HCEC 1CT (cell line): ENCODE results near the gene SPACA7.
"Not testable (repeated sequence)": the region's sequence is repeated elsewhere in the genome, so short reads cannot be mapped to it uniquely, and the experiment has no call there.

Source experiments
- DNase-seq: peaks from one replicate; pipeline ENCODE4 v3.0.0-alpha.2; 2017

SPACA7 gene

DNA sequence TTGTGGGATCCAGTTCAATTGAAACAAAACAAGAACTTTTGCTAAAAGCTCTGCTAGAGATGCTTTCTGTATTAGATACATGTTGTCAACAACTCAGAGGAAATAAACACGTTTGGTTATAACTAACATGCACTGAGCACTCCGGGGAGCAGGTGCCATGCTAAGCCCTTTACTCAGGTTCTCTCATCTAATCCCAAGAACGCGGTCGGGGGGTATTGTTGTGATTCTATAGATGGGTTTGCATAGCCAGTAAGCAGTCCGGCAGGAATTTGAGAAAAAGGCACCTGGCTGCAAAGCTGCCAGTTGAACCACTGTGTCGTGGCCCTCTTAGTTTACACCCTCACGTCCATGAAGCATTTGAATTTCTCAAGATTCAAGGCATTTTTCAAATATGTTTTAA lies 24.3 kb upstream of the SPACA7 start:
- DNase-seq, result no peak

- DNase-seq, result no peak
Observed at GRCh38 chr13:112353856-112354255, 22.3 kb upstream of the SPACA7 start.

- no peak for DNase-seq
Observed at GRCh38 chr13:112354330-112355273, 21.6 kb upstream of the SPACA7 start.

DNA sequence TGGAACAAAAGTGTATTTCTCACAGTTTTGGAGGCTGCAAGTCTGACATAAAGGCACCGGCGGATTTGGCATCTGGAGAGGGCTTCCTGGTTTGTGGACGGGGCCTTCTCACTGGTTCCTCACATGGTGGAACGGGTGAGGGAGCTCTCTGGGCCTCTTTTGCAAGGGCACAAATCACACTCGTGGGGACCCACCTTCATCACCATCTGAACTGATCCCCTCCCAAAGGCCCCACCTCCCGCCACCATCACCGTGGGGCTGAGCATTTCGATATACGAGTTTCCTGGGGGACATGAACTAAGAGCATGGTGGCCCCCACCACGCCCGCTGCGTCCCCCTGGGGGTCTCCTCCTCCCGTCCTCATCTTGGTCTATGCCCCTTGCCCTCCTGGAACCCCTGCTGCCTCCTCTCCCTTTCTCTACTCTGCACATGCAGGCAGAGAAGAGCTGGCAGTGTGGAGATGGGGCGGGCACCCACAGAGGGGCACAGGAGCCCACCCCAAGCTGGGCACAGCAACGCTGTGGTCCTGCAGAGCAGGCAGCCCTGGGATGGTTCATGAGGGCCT lies 20.8 kb upstream of the SPACA7 start:
- DNase-seq, result no peak

- DNase-seq, result no peak
Observed at GRCh38 chr13:112356190-112356589, 20.0 kb upstream of the SPACA7 start.

- no peak for DNase-seq
Observed at GRCh38 chr13:112358156-112358555, 18.0 kb upstream of the SPACA7 start.

DNA sequence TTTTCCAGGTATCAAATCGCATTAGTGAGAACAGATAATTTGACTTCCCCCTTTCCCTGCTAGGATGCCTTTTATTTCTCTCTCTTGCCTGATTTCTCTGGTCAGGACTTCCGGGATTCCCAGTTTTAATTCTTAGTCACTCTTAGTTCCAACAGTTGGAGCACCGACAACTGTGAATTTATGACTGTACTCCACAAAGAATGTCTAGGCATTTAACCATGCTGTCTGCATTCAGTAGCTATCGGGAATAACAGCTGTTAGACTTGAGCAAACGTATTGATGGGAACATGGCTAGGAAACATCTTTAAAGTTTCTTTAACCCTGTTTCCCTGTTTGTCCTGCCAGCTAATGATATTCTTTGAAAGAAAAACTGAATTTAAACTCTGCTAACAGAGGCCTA lies 14.1 kb upstream of the SPACA7 start:
- no peak for DNase-seq

DNA sequence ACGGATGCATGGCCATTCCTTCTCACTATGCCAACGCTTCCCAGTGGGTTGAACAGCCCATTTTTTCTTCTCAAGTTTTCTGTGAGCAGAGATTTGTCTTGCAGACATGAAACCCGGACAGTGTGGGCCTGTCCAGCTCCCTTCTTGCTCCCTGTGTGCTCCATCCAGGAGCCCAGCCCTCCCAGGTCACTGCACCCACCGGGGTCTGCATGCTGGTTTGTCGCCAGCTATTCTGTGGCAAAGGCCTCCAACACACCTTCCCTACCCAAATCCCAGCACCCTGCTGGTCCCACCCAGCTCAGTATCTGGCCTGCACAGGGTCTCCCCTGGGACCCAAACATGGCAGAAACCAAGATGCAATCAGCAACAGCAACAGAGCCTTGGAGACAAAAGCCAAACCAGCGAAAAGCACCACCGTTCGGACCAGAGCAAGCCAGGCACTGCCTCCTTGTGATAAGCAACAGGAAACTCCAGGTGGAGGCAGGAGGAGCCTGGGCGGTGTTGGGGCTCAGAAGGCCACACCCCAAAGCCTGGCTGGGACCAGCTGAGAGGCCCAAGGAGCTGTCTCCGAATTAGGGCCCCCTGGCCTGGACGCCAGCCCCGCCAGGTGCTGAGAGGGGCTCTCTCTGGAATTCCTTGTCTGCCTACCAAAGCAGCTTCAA lies 12.2 kb upstream of the SPACA7 start:
- no peak for DNase-seq

- no peak for DNase-seq
Observed at GRCh38 chr13:112366907-112367646, 9.1 kb upstream of the SPACA7 start.

- DNase-seq, result no peak
Observed at GRCh38 chr13:112368883-112369282, 7.3 kb upstream of the SPACA7 start.

- no peak for DNase-seq
Observed at GRCh38 chr13:112370311-112370710, 5.8 kb upstream of the SPACA7 start.

GRCh38 chr13:112374271-112374670 lies 1.9 kb upstream of the SPACA7 start:
- no peak for DNase-seq

DNA sequence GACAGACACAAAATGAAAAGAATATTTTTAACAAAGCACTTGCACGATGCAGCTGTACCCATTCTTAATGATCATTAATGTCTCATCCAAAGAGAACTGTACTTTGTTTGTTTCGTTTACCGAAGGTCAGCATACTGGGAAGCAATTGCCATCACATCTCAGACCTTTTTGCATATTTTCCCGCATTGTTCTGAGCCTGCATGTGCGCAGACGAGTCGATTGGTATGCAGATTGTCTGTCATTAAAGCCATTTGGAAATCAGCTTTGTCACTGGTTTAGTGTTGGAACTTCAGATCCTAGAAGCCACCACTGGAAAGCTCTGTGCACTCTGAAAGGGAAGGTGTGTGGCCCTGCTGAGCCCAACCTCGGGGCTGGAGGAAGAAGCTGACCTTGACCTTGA lies 15.6 kb downstream of the SPACA7 start:
- no peak for DNase-seq

DNA sequence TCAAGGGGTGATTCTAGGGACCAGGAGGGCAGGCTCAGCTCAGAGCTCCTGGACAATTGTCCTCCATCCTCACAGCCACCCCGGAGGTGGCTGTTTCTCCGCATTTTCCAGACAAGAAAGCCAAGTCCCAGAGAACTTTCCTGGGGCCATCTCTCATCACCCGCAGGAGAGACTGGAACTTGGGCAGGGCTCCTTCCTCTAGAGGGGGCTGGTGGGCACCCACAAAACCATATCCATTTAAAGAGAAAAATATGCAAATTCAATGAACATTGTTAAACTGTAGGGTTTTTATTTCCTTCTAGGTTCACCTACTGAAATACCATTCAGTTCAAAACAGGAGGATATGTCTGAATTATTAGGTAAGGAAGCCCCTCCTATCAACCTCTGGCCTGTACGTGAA lies 16.6 kb downstream of the SPACA7 start:
- DNase-seq, result no peak

- not testable (repeated sequence) for DNase-seq
Observed at GRCh38 chr13:112395022-112395421, 18.9 kb downstream of the SPACA7 start.

DNA sequence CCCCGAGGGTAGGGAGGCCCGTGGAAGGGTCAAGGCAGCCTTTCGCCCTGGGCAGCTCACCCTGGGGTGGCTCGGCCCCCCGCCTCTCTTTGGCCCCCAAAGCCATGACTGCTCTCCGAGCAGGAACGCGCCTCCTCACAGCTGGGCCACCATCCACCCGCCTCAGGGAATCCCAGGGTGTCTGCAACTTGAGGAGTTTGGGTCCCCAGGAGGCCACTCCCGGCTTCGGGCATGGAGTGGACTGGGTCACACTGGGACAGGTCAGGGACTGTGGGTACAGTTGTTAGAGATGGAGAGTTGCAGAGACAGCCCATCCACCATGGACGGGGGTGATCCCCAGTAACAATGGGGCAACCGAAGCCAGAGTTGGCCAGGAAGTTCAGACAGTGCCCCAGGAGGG lies 19.8 kb downstream of the SPACA7 start:
- DNase-seq, result not testable (repeated sequence)

DNA sequence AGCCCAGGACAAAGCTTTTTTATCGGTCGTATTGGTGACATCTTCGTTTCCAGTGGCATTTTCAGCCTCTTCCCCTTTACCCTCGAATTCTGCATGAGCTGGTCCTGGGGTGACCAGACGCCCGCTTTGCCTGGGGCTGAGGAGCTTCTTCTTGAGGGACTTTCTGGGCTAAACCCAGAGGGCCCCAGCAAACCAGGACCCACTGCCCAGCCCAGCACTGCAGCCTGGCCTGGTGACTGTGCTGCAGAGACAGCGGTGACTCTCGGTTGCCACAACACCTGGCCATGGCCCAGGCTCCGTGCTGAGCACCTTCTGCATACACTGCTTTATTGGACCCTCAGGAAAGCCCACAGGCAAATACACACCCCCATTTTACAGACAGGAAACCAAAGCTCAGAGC lies 21.0 kb downstream of the SPACA7 start:
- DNase-seq, result no peak

DNA sequence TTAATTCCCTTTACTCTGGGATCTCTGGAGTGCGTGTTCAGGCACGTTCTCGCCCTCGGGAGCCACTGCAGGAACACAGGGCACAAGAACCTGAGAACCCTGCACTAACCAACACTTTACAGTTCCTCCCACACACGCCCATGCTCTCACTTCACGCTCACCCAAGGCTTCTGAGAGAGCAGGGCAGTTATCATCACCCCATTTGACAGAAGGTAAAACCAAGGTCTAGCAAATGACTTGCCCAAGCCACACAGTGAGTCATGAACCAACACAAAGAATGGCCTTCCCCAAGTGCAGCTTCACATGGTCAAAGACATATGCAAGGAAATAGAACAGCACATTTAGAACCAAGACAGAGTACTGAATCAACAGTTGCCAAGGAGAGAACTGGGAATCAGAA lies 22.2 kb downstream of the SPACA7 start:
- DNase-seq, result not testable (repeated sequence)

- not testable (repeated sequence) for DNase-seq
Observed at GRCh38 chr13:112409828-112410227, 33.7 kb downstream of the SPACA7 start.

DNA sequence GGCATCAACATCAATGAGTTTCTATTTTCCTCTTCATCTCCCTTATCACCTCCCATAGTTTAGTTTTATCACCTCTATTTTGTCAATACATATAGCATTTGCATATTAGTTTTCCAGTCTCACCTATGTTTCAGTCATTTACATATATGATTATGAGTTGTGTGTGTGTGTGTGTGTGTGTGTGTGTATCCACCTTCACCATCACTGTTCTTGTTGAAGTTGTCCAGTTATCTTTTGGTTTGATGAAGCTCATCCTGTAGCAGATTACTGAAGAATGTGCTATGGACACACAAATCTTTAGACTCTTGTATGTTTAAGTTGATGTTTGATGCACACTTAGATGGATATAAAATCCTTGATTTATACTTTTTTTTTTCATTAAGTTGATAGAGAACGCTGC lies 40.5 kb downstream of the SPACA7 start:
- no peak for DNase-seq

DNA sequence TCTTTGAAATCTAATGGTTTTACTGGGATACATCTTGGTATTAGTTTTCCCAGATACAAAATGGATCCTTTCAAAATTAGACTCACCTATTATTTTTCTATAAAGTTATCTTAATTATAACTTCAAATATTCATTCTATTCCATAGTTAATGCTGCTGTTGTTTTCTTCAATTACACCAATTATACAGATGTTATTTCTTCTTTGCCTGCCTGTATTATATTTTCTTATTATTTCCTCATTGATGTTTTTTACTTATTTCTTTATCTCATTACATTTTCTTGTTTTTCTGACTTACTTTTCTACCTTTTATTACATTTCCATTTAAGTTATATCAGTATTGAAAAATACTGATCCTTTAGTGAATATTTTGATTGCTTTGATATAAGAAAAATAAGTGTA lies 40.9 kb downstream of the SPACA7 start:
- DNase-seq, result no peak

DNA sequence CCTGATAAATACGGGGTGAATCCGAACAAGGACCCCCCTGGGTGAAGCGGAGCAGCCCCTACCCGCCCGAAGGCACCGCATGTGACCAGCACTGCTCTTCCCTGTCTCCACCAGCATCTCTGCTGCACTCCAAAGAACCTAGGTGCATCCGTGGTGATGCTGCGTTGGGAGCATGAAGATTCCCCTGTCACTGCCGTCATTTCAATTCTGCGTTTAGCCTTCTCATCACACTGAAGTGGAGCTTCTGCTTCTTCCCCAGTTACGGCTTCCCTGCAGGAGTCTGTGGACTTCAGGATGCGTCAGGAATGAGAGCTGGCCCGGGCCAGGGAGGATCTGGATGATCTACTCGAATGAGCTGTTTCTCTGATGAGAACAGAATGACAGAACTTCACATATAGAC lies 47.9 kb downstream of the SPACA7 start:
- DNase-seq, result no peak

- no peak for DNase-seq
Observed at GRCh38 chr13:112428704-112429103, 52.5 kb downstream of the SPACA7 start.
